ENCODE data around the gene CMPK1. TPM values are rescaled to one million over a fixed set of nuclear protein-coding genes. Genes with fewer than 3 reads are reported as not detected.
"Not testable (repeated sequence)": the region's sequence is repeated elsewhere in the genome, so short reads cannot be mapped to it uniquely, and the experiment has no call there.

The CMPK1 gene
- total RNA-seq, 1 experiment from 2014 or later: 106 TPM

DNA sequence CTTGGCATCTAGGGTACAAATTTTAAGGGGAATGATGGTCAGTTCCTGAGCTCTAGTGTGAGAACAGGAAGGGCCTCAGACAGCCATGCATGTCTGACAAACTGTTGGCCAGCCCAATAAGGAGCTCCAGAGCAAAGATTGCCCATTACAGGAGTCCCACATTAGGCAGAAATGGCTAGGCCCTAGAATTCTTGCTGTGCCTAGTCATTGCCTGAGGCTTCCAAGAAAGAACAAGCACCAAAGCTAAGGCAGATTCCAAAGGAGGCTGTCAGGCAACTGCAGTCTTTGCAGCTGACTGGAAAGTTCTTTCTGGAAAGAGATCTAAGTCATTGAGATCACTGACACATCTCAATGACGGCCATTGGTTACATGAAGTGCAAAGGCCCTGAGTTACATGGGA lies 15.7 kb upstream of the CMPK1 start:
- CTCF ChIA-PET: interaction anchor here (0.6 to 1.8 kb wide), 9 partner anchors 12 to 420 kb away, joined by 3 to 9 read pairs (median 5); no protein-coding TSS in a partner anchor
- TF ChIP-seq CTCF (IDR thresholded peaks at IDR 0.05; ENCODE audit: unreplicated experiment): no peak
- H3K9me3 Mint-ChIP-seq (ENCODE audit: unreplicated experiment): no peaks in the 10 kb centered on the region
- no TSS peak for BruUV-seq (replicated peaks)
- no peak overlapping the region for H3K4me3 Mint-ChIP-seq (ENCODE audit: unreplicated experiment)
- peaks cover 2% of the 10 kb centered on the region for H3K4me1 Mint-ChIP-seq (ENCODE audit: insufficient read depth, unreplicated experiment)
- no peak overlapping the region for H3K27ac Mint-ChIP-seq (ENCODE audit: low read depth, unreplicated experiment)
- no peak for DNase-seq (ENCODE audit: unreplicated experiment)
- intact Hi-C loops (cut with micrococcal nuclease): no loop called here
- POLR2A ChIA-PET: interaction anchor here (0.7 to 2.0 kb wide), 2 partner anchors 16 to 52 kb away, joined by 3 to 6 read pairs; partner anchors contain the start of gene CMPK1
- H3K27me3 Mint-ChIP-seq (ENCODE audit: insufficient read depth, unreplicated experiment): no peaks in the 10 kb centered on the region
- H3K36me3 Mint-ChIP-seq (ENCODE audit: insufficient read depth, unreplicated experiment): peaks cover 4% of the 10 kb centered on the region

DNA sequence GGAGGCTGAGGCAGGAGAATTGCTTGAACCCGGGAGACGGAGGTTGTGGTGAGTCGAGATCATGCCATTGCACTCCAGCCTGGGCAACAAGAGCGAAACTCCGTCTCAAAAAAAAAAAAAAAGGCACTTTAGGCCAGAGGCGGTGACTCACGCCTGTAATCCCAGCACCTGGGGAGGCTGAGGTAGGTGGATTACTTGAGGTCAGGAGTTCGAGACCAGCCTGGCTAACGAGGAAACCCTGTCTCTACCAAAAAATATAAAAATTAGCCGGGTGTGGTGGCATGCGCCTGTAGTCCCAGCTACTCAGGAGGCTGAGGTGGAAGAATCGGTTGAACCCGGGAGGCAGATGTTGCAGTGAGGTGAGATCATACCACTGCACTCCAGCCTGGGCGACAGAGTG lies 13.6 kb upstream of the CMPK1 start:
- H3K9me3 Mint-ChIP-seq (ENCODE audit: unreplicated experiment); BruUV-seq (replicated peaks); H3K4me1 Mint-ChIP-seq (ENCODE audit: insufficient read depth, unreplicated experiment); DNase-seq (ENCODE audit: unreplicated experiment); H3K27ac Mint-ChIP-seq (ENCODE audit: low read depth, unreplicated experiment); H3K4me3 Mint-ChIP-seq (ENCODE audit: unreplicated experiment); H3K36me3 Mint-ChIP-seq (ENCODE audit: insufficient read depth, unreplicated experiment); intact Hi-C loops (cut with micrococcal nuclease); H3K27me3 Mint-ChIP-seq (ENCODE audit: insufficient read depth, unreplicated experiment): not testable (repeated sequence)
- ChIA-PET CTCF (interaction anchor here (1.0 kb wide), 1 partner anchor 70 kb away, joined by 7 read pairs; no protein-coding TSS in a partner anchor), POLR2A (interaction anchor here (0.8 kb wide), 1 partner anchor 45 kb away, joined by 4 read pairs; no protein-coding TSS in a partner anchor)

GRCh38 chr1:47323599-47324031 lies 10.0 kb upstream of the CMPK1 start:
- ChIA-PET CTCF (interaction anchor here (0.5 to 1.8 kb wide), 5 partner anchors 9 to 130 kb away, joined by 3 to 17 read pairs (median 3); partner anchors contain the start of gene STIL), POLR2A (interaction anchor here (0.6 to 4.0 kb wide), 6 partner anchors 8 to 566 kb away, joined by 3 to 33 read pairs (median 5); partner anchors contain the start of genes CMPK1 and STIL)
- H3K36me3 Mint-ChIP-seq (ENCODE audit: insufficient read depth, unreplicated experiment): no peaks in the 10 kb centered on the region
- H3K27ac Mint-ChIP-seq (ENCODE audit: low read depth, unreplicated experiment): no peak overlapping the region
- no peak for TF ChIP-seq CTCF (IDR thresholded peaks at IDR 0.05; ENCODE audit: unreplicated experiment)
- BruUV-seq (replicated peaks): no TSS peak
- no peak for DNase-seq (ENCODE audit: unreplicated experiment)
- no peaks in the 10 kb centered on the region for H3K4me1 Mint-ChIP-seq (ENCODE audit: insufficient read depth, unreplicated experiment)
- H3K9me3 Mint-ChIP-seq (ENCODE audit: unreplicated experiment): no peaks in the 10 kb centered on the region
- intact Hi-C loops (cut with micrococcal nuclease): no loop called here
- no peaks in the 10 kb centered on the region for H3K27me3 Mint-ChIP-seq (ENCODE audit: insufficient read depth, unreplicated experiment)
- H3K4me3 Mint-ChIP-seq (ENCODE audit: unreplicated experiment): no peak overlapping the region

DNA sequence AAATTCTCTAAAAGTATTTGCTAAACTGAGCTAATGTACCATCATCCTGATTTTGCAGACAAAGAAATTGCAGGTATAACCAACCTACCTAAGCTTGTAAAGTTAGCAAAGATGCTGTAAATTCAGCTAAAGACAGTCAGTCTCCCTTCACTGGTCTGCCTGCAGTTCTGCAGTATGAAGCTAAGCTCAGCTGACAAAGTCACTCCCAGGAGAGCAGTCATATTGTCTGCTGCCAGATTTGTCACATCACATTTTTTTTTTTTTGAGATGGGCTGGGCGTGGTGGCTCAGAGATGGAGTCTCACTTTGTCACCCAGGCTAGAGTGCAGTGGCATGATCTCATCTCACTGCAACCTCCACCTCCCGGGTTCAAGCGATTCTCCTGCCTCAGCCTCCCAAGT lies 8.9 kb upstream of the CMPK1 start:
- POLR2A ChIA-PET: interaction anchor here (1.1 to 4.0 kb wide), 3 partner anchors 10 to 567 kb away, joined by 5 to 33 read pairs (median 32); partner anchors contain the start of genes CMPK1 and STIL
- H3K36me3 Mint-ChIP-seq (ENCODE audit: insufficient read depth, unreplicated experiment): no peaks in the 10 kb centered on the region

More for the DNA sequence above, 8.9 kb upstream of the CMPK1 start:
- H3K27me3 Mint-ChIP-seq (ENCODE audit: insufficient read depth, unreplicated experiment): no peaks in the 10 kb centered on the region
- no peak overlapping the region for H3K4me3 Mint-ChIP-seq (ENCODE audit: unreplicated experiment)
- intact Hi-C loops (cut with micrococcal nuclease): no loop called here
- H3K27ac Mint-ChIP-seq (ENCODE audit: low read depth, unreplicated experiment): no peak overlapping the region
- H3K9me3 Mint-ChIP-seq (ENCODE audit: unreplicated experiment): no peaks in the 10 kb centered on the region
- TF ChIP-seq CTCF (IDR thresholded peaks at IDR 0.05; ENCODE audit: unreplicated experiment): no peak
- H3K4me1 Mint-ChIP-seq (ENCODE audit: insufficient read depth, unreplicated experiment): no peaks in the 10 kb centered on the region
- no TSS peak for BruUV-seq (replicated peaks)
- DNase-seq (ENCODE audit: unreplicated experiment): no peak
- CTCF ChIA-PET: interaction anchor here (0.5 to 1.8 kb wide), 6 partner anchors 10 to 132 kb away, joined by 3 to 17 read pairs (median 3); partner anchors contain the start of gene STIL
